BE2C (cell line): ENCODE results near the gene BRICD5.
"Not testable (repeated sequence)": the region's sequence is repeated elsewhere in the genome, so short reads cannot be mapped to it uniquely, and the experiment has no call there.

Experiments
- DNase-seq: peaks from one replicate; pipeline ENCODE4 v3.0.0-alpha.2; 2020
- H3K27me3 ChIP-seq: fragments of 250-450 bp; sonication (Bioruptor Pico); 2 replicates; pipeline ENCODE4 v1.5.1; 2020; ENCODE audit warnings: mild to moderate bottlenecking
- H3K36me3 ChIP-seq: fragments of 250-450 bp; sonication (Bioruptor Pico); 2 replicates; pipeline ENCODE4 v1.5.1; 2020; ENCODE audit warnings: mild to moderate bottlenecking
- H3K4me1 ChIP-seq: fragments of 250-450 bp; sonication (Bioruptor Pico); 2 replicates; pipeline ENCODE4 v1.5.1; 2020
- H3K4me3 ChIP-seq: 2 replicates; pipeline ENCODE4 v1.5.1; 2011; ENCODE audit warnings: low read depth, low read length
- H3K9me3 ChIP-seq: fragments of 250-450 bp; sonication (Bioruptor Pico); 2 replicates; pipeline ENCODE4 v1.5.1; 2020
- TF ChIP-seq, protein P1 (sequence below): IDR thresholded peaks from 2 replicates; pipeline ENCODE4 v1.5.1; 2012; ENCODE audit warnings: mild to moderate bottlenecking, low read depth, low read length

The BRICD5 gene

GRCh38 chr16:2244301-2244700, 33.6 kb upstream of the BRICD5 start:
- Histone ChIP-seq H3K36me3 (peaks cover 60% of the 10 kb centered on the region), H3K9me3 (no peaks in the 10 kb centered on the region), H3K4me1 (no peaks in the 10 kb centered on the region), H3K27me3 (no peaks in the 10 kb centered on the region), H3K4me3 (no peak overlapping the region)
- DNase-seq, result peak; percentile 56
- TF ChIP-seq, protein P1, sequence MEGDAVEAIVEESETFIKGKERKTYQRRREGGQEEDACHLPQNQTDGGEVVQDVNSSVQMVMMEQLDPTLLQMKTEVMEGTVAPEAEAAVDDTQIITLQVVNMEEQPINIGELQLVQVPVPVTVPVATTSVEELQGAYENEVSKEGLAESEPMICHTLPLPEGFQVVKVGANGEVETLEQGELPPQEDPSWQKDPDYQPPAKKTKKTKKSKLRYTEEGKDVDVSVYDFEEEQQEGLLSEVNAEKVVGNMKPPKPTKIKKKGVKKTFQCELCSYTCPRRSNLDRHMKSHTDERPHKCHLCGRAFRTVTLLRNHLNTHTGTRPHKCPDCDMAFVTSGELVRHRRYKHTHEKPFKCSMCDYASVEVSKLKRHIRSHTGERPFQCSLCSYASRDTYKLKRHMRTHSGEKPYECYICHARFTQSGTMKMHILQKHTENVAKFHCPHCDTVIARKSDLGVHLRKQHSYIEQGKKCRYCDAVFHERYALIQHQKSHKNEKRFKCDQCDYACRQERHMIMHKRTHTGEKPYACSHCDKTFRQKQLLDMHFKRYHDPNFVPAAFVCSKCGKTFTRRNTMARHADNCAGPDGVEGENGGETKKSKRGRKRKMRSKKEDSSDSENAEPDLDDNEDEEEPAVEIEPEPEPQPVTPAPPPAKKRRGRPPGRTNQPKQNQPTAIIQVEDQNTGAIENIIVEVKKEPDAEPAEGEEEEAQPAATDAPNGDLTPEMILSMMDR, result 0 out of 2 replicates have a peak, but pooled peaks have one; percentile 5

- TF ChIP-seq, protein P1, result no peak
- Histone ChIP-seq H3K27me3 (no peaks in the 10 kb centered on the region), H3K36me3 (peaks cover 57% of the 10 kb centered on the region), H3K4me3 (no peak overlapping the region), H3K9me3 (no peaks in the 10 kb centered on the region), H3K4me1 (no peaks in the 10 kb centered on the region)
- DNase-seq, result no peak
Measured at GRCh38 chr16:2243781-2244180, 33.1 kb upstream of the BRICD5 start.

DNA sequence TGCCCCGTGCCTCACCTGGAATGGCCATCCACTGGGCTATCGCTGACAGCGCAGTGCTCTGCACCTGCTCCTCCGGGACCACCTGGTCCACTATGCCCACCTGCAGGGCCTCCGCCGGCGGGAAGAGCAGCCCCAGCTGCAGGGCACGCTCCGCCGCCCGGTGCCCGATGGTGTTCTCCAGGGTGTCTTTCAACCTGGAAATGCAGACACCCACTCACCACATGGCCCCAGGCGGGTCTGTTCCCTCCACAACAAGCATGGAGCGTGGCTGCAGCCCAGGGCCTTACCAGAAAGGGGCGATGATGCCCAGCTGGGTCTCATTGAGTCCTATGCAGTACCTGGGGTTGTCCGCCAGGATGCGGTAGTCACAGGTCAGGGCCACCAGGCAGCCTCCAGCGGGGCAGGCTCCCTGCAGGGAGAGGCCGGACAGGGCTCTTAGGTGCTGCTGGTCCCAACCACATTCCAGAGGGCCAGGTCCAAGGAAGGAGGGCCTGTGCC, 32.4 kb upstream of the BRICD5 start:
- H3K4me3 ChIP-seq, result no peak overlapping the region
- H3K9me3 ChIP-seq, result no peaks in the 10 kb centered on the region
- peaks cover 54% of the 10 kb centered on the region for H3K36me3 ChIP-seq
- no peaks in the 10 kb centered on the region for H3K4me1 ChIP-seq
- peak; percentile 56 for DNase-seq
- TF ChIP-seq, protein P1, result 0 out of 2 replicates have a peak, but pooled peaks have one; percentile 21
- no peaks in the 10 kb centered on the region for H3K27me3 ChIP-seq

DNA sequence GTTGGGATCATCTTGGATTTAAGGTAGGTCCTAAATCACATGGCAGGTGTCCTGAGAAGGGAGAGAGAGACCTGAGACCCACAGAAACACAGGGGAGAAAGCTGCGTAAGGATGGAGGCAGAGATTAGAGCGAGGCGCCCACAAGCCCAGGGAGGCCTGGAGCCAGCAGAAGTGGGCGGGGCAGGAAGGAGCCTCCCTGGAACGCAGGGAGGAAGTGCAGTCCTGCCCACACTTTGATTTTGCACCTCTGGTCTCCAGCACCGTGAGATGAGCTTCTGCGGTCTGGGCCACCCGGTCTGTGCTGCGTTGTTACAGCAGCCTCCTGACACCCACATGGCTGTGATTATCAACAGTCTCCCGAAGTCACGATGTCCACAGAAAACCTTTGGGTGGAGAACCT, 31.9 kb upstream of the BRICD5 start:
- H3K4me1 ChIP-seq, result no peaks in the 10 kb centered on the region
- peaks cover 54% of the 10 kb centered on the region for H3K36me3 ChIP-seq
- H3K4me3 ChIP-seq, result no peak overlapping the region
- H3K9me3 ChIP-seq, result no peaks in the 10 kb centered on the region
- TF ChIP-seq, protein P1, result no peak
- DNase-seq, result no peak
- H3K27me3 ChIP-seq, result no peaks in the 10 kb centered on the region

GRCh38 chr16:2240331-2240730, 29.7 kb upstream of the BRICD5 start:
- not testable (repeated sequence) for H3K4me1 ChIP-seq, H3K27me3 ChIP-seq, H3K9me3 ChIP-seq, H3K4me3 ChIP-seq, DNase-seq
- peaks cover 37% of the 10 kb centered on the region for H3K36me3 ChIP-seq

GRCh38 chr16:2238838-2239675, 28.4 kb upstream of the BRICD5 start:
- Histone ChIP-seq H3K27me3 (no peaks in the 10 kb centered on the region), H3K9me3 (no peaks in the 10 kb centered on the region), H3K4me1 (no peaks in the 10 kb centered on the region), H3K36me3 (peaks cover 35% of the 10 kb centered on the region), H3K4me3 (no peak overlapping the region)
- DNase-seq, result no peak
- TF ChIP-seq, protein P1, result no peak
